ENCODE measurements around the gene AARSD1. TPM values are rescaled to one million over a fixed set of nuclear protein-coding genes. Genes with fewer than 3 reads are reported as not detected.

AARSD1 gene
- total and polyA plus RNA-seq, 2 experiments from 2014 or later = 25.7 to 74.4 TPM

- no peak overlapping the region for H3K4me3 ChIP-seq
- H3K27me3 ChIP-seq (ENCODE audit: insufficient read depth) = no peaks in the 10 kb centered on the region
- no peaks in the 10 kb centered on the region for H3K36me3 ChIP-seq (ENCODE audit: insufficient read depth)
- Mint-ChIP-seq H3K27ac (no peak overlapping the region), H3K4me3 (no peak overlapping the region), H3K9me3 (peaks cover 13% of the 10 kb centered on the region; the same call in 2 of the 3 replicates), H3K36me3 (ENCODE audit: low read depth) (peaks cover 5% of the 10 kb centered on the region; the same call in 2 of the 3 replicates), H3K4me1 (no peaks in the 10 kb centered on the region; the same call in 2 of the 3 replicates), H3K27me3 (ENCODE audit: insufficient read depth, low read depth, poor library complexity) (peaks cover 7% of the 10 kb centered on the region)
- DNase-seq (ENCODE audit: low spot score) = no peak
- peak overlapping the region; percentile 74 for H3K27ac ChIP-seq (ENCODE audit: low read depth)
- no peak for ATAC-seq
- H3K79me2 ChIP-seq (replicated peaks; ENCODE audit: insufficient read depth) = no peaks in the 10 kb centered on the region
- no peaks in the 10 kb centered on the region for H3K4me1 ChIP-seq (ENCODE audit: insufficient read depth)
- no peak overlapping the region for H3K4me2 ChIP-seq
- 0 out of 2 replicates have a peak, but pooled peaks cover 3% of the 10 kb centered on the region for H3F3A ChIP-seq (replicated peaks; ENCODE audit: low read depth)
- H3K9me2 ChIP-seq (ENCODE audit: insufficient read depth) = no peaks in the 10 kb centered on the region; the same call in 1 of the 2 replicates
- no peak overlapping the region for H2AFZ ChIP-seq
- no peak for TF ChIP-seq EZH2 (IDR thresholded peaks at IDR 0.05; ENCODE audit: low read depth, unreplicated experiment)
- no peak for TF ChIP-seq CREB1 (CRISPR knock-in tag; IDR thresholded peaks at IDR 0.05; ENCODE audit: low read depth)
- no peak for TF ChIP-seq ZNF331 (CRISPR knock-in tag; IDR thresholded peaks at IDR 0.05; ENCODE audit: low read depth)
- TF ChIP-seq EZH2phosphoT487 (IDR thresholded peaks at IDR 0.05; ENCODE audit: unreplicated experiment) = no peak
- no peak for TF ChIP-seq NANOG (IDR thresholded peaks at IDR 0.05; ENCODE audit: borderline replicate concordance)
- TF ChIP-seq REST (IDR thresholded peaks at IDR 0.05; ENCODE audit: unreplicated experiment) = no peak
- TF ChIP-seq POLR2AphosphoS5 (IDR thresholded peaks at IDR 0.05; ENCODE audit: low read depth) = no peak
- no peak for TF ChIP-seq ZNF114 (CRISPR knock-in tag; IDR thresholded peaks at IDR 0.05)
- TF ChIP-seq JUNB (IDR thresholded peaks at IDR 0.05; ENCODE audit: unreplicated experiment) = no peak
- no peaks in the 10 kb centered on the region for H4K20me1 ChIP-seq (replicated peaks; ENCODE audit: insufficient read depth)
Measured at GRCh38 chr17:42969001-42969581, 4.8 kb upstream of the AARSD1 start.

- Histone ChIP-seq H3K27ac (ENCODE audit: low read depth) (no peak overlapping the region), H3K27me3 (ENCODE audit: insufficient read depth) (no peaks in the 10 kb centered on the region), H2AFZ (no peak overlapping the region), H3K4me1 (ENCODE audit: insufficient read depth) (peaks cover 7% of the 10 kb centered on the region; the same call in 1 of the 2 replicates), H3F3A (replicated peaks; ENCODE audit: low read depth) (0 out of 2 replicates have a peak, but pooled peaks cover 8% of the 10 kb centered on the region), H3K4me3 (no peak overlapping the region), H3K4me2 (no peak overlapping the region), H4K20me1 (replicated peaks; ENCODE audit: insufficient read depth) (no peaks in the 10 kb centered on the region), H3K9me2 (ENCODE audit: insufficient read depth) (no peaks in the 10 kb centered on the region; the same call in 1 of the 2 replicates), H3K79me2 (replicated peaks; ENCODE audit: insufficient read depth) (peaks cover 11% of the 10 kb centered on the region), H3K36me3 (ENCODE audit: insufficient read depth) (no peaks in the 10 kb centered on the region)
- ATAC-seq = no peak
- Mint-ChIP-seq H3K27ac (no peak overlapping the region), H3K9me3 (peaks cover 13% of the 10 kb centered on the region; the same call in 2 of the 3 replicates), H3K36me3 (ENCODE audit: low read depth) (peaks cover 10% of the 10 kb centered on the region), H3K4me1 (peaks cover 5% of the 10 kb centered on the region), H3K27me3 (ENCODE audit: insufficient read depth, low read depth, poor library complexity) (peaks cover 8% of the 10 kb centered on the region), H3K4me3 (no peak overlapping the region)
- no peak for DNase-seq (ENCODE audit: low spot score)
- TF ChIP-seq EZH2phosphoT487 (IDR thresholded peaks at IDR 0.05; ENCODE audit: unreplicated experiment) (no peak), ZNF462 (CRISPR knock-in tag; IDR thresholded peaks at IDR 0.05) (no peak), EZH2 (IDR thresholded peaks at IDR 0.05; ENCODE audit: low read depth, unreplicated experiment) (no peak), NANOG (IDR thresholded peaks at IDR 0.05; ENCODE audit: borderline replicate concordance) (no peak), ZNF331 (CRISPR knock-in tag; IDR thresholded peaks at IDR 0.05; ENCODE audit: low read depth) (no peak), JUNB (IDR thresholded peaks at IDR 0.05; ENCODE audit: unreplicated experiment) (no peak)
Measured at GRCh38 chr17:42967925-42968324, 3.7 kb upstream of the AARSD1 start.

All from GM23338 (cell line).